B cell (primary cell): ENCODE data around the gene PLCB1. TPM values are rescaled to one million over a fixed set of nuclear protein-coding genes. Genes with fewer than 3 reads are reported as not detected.

ENCODE experiments used
- ATAC-seq: fragments of 200-7000 bp; cut with Tn5 transposase; one replicate; pipeline ENCODE4 v1.10.0; 2021; ENCODE audit warnings: low read depth, mild to moderate bottlenecking, moderate number of reproducible peaks, moderate library complexity
- CTCF ChIA-PET: fragments of 350-600 bp; sonication (Branson Sonifier 250); formaldehyde crosslinking; loops from one replicate; lab custom pipeline; 2021; ENCODE audit warnings: antibody characterized with exemption, inconsistent platforms; lab: Charles Lee
- POLR2A ChIA-PET: fragments of 350-600 bp; sonication (Branson Sonifier 250); formaldehyde crosslinking; loops from one replicate; lab custom pipeline; 2021; ENCODE audit warnings: antibody characterized with exemption; lab: Charles Lee
- DNase-seq: peaks from one replicate; pipeline ENCODE4 v3.0.0; 2013
- H2AFZ ChIP-seq: 2 replicates; pipeline ENCODE4 v1.6.1; 2012; ENCODE audit warnings: mild to moderate bottlenecking, low read depth, low read length; ENCODE audit not compliant: insufficient read depth, poor library complexity, severe bottlenecking
- H3K27ac ChIP-seq, 2 donors: 1 replicate in 1 of 2; 2 replicates in 1 of 2; pipeline ENCODE4 v1.5.1; 2012 to 2013; ENCODE audit warnings: low read length in 2 of 2, mild to moderate bottlenecking in 2 of 2, moderate library complexity in 1 of 2
- H3K27me3 ChIP-seq, 4 experiments: fragments of 200-600 bp in 1 of 4; sonication (generic) in 1 of 4; replicated peaks in 1 of 4; 1 replicate in 2 of 4; 2 replicates in 2 of 4; pipeline versions ENCODE4 v1.6.1 to v1.7.0; 2013 to 2016; ENCODE audit warnings: low read length in 3 of 4, mild to moderate bottlenecking in 2 of 4, mixed read lengths in 1 of 4, moderate library complexity in 1 of 4; ENCODE audit not compliant: insufficient read depth in 4 of 4, control insufficient read depth in 3 of 4; ENCODE audit errors: control extremely low read depth in 1 of 4
- H3K36me3 ChIP-seq, 2 experiments: replicated peaks in 1 of 2; 1 replicate in 1 of 2; 2 replicates in 1 of 2; pipeline versions ENCODE4 v1.6.1 to v1.7.1; 2013; ENCODE audit warnings: low read length in 1 of 2; ENCODE audit not compliant: insufficient read depth in 2 of 2, control insufficient read depth in 1 of 2; ENCODE audit errors: control extremely low read depth in 1 of 2, extremely low read depth in 1 of 2
- H3K4me1 ChIP-seq, 2 donors: fragments of 200-600 bp in 1 of 2; sonication (generic) in 1 of 2; 1 replicate in 1 of 2; 2 replicates in 1 of 2; pipeline versions ENCODE4 v1.5.1 to v1.6.1; 2013 to 2017; ENCODE audit warnings: low read length in 2 of 2; ENCODE audit not compliant: control insufficient read depth in 2 of 2, insufficient read depth in 2 of 2
- H3K4me2 ChIP-seq: replicated peaks from 2 replicates; pipeline ENCODE3; 2012; ENCODE audit warnings: mild to moderate bottlenecking, low read depth, low read length; ENCODE audit not compliant: poor library complexity, severe bottlenecking
- H3K4me3 ChIP-seq, 5 experiments: fragments of 200-600 bp in 1 of 5; sonication (generic) in 1 of 5; 1 replicate in 3 of 5; 2 replicates in 2 of 5; pipeline versions ENCODE4 v1.5.1 to v1.7.0; 2011 to 2016; ENCODE audit warnings: low read length in 4 of 5, mild to moderate bottlenecking in 4 of 5, low read depth in 2 of 5, control low read depth in 1 of 5, moderate library complexity in 1 of 5; ENCODE audit not compliant: insufficient read depth in 1 of 5; ENCODE audit errors: control extremely low read depth in 1 of 5, extremely low read depth in 1 of 5
- H3K79me2 ChIP-seq: fragments of 200-600 bp; sonication (generic); one replicate; pipeline ENCODE4 v1.6.0; 2016; ENCODE audit warnings: low read length; ENCODE audit not compliant: control insufficient read depth, insufficient read depth
- H3K9ac ChIP-seq: fragments of 200-600 bp; sonication (generic); 2 replicates; pipeline ENCODE4 v1.6.1; 2017; ENCODE audit warnings: mild to moderate bottlenecking, low read length, moderate library complexity
- H3K9me3 ChIP-seq, 3 donors: one replicate each; pipeline versions ENCODE4 v1.6.1 to v1.7.1; 2013; ENCODE audit warnings: low read length in 2 of 3; ENCODE audit not compliant: control insufficient read depth in 2 of 3, insufficient read depth in 1 of 3; ENCODE audit errors: control extremely low read depth in 1 of 3
- H4K20me1 ChIP-seq: 2 replicates; pipeline ENCODE4 v1.6.0; 2012; ENCODE audit warnings: mild to moderate bottlenecking, low read length; ENCODE audit not compliant: insufficient read depth, control insufficient read depth, poor library complexity, severe bottlenecking
- H3K27ac Mint-ChIP-seq: one replicate; pipeline ENCODE4 v1.8.0; 2021; ENCODE audit warnings: mixed read lengths
- H3K27me3 Mint-ChIP-seq: one replicate; pipeline ENCODE4 v1.8.0; 2021; ENCODE audit warnings: mixed read lengths
- H3K4me1 Mint-ChIP-seq: one replicate; pipeline ENCODE4 v1.8.0; 2021; ENCODE audit warnings: mixed read lengths
- H3K4me3 Mint-ChIP-seq: one replicate; pipeline ENCODE4 v1.8.0; 2021; ENCODE audit warnings: mixed read lengths
- H3K9me3 Mint-ChIP-seq: one replicate; pipeline ENCODE4 v1.8.0; 2022; ENCODE audit warnings: mixed read lengths; ENCODE audit not compliant: insufficient read depth
- CTCF ChIP-seq: fragments of 200-600 bp; IDR thresholded peaks from one replicate; pipeline ENCODE4 v1.8.0; 2022; ENCODE audit warnings: antibody characterized with exemption, mild to moderate bottlenecking
- EZH2 ChIP-seq: IDR thresholded peaks from 2 replicates; pipeline ENCODE4 v1.6.1; 2012; ENCODE audit warnings: borderline replicate concordance, low read depth, mild to moderate bottlenecking, moderate library complexity, low read length; ENCODE audit not compliant: insufficient read depth, poor library complexity, severe bottlenecking
- WGBS: methylation state at CpG from one replicate; pipeline ENCODE4 v1.1.5; 2013; ENCODE audit warnings: missing lambda C conversion rate; ENCODE audit not compliant: insufficient coverage; 5-methylcytosine and 5-hydroxymethylcytosine counted together
- intact Hi-C: fragments of 100-400 bp; cut with micrococcal nuclease; formaldehyde crosslinking; loops from one replicate; pipeline ENCODE4 v1.10.0; 2022
- polyA plus RNA-seq: library from polyadenylated mRNA; depleted of rRNA; stranded (reverse); fragments of >200 nt; gene quantifications from 2 replicates; pipeline ENCODE4 v1.2.3, GENCODE V29; 2012
- total RNA-seq, 2 donors: library from RNA; stranded (reverse); fragments of 120-200 nt in 1 of 2; gene quantifications; 1 replicate in 1 of 2; 2 replicates in 1 of 2; pipeline versions ENCODE4 v1.2.3 to v1.2.4, GENCODE V29; 2013 to 2022

PLCB1 gene
- total and polyA plus RNA-seq, 2 donors (not counting 1 experiment from before 2014, with no cell fraction given) = 0.18 to 0.47 TPM

GRCh38 chr20:8362457-8362856, 230.4 kb downstream of the PLCB1 start:
- CTCF ChIA-PET = no interaction called here
- H3K9me3 Mint-ChIP-seq = no peaks in the 10 kb centered on the region
- no peak for ATAC-seq

More at GRCh38 chr20:8362457-8362856, 230.4 kb downstream of the PLCB1 start:
- H3K27me3 Mint-ChIP-seq = no peaks in the 10 kb centered on the region
- Histone ChIP-seq H3K9me3 (no peaks in the 10 kb centered on the region), H3K4me1 (no peaks in the 10 kb centered on the region), H3K27ac (no peak overlapping the region), H3K27me3 (no peaks in the 10 kb centered on the region), H3K79me2 (no peaks in the 10 kb centered on the region), H3K4me2 (no peak overlapping the region), H4K20me1 (no peaks in the 10 kb centered on the region), H2AFZ (no peak overlapping the region), H3K9ac (no peak overlapping the region), H3K4me3 (no peak overlapping the region), H3K36me3 (no peaks in the 10 kb centered on the region)
- no peak for TF ChIP-seq CTCF
- no peak for TF ChIP-seq EZH2
- WGBS = no CpG with 5 or more reads among the region's 3 CpGs
- no peak for DNase-seq
- peaks cover 1% of the 10 kb centered on the region for H3K4me1 Mint-ChIP-seq
- no peak overlapping the region for H3K27ac Mint-ChIP-seq
- H3K4me3 Mint-ChIP-seq = no peak overlapping the region
- intact Hi-C loops = no loop called here
- POLR2A ChIA-PET = no interaction called here
